Mesenchymal stem cell (in vitro differentiated cells and primary cell): ENCODE data around the gene NKAIN2.

Experiments
- DNase-seq: peaks from one replicate; pipeline ENCODE4 v3.0.0-alpha.2; 2013
- H2AFZ ChIP-seq: one replicate; pipeline ENCODE4 v1.6.1; 2013; ENCODE audit warnings: low read depth, mild to moderate bottlenecking, control low read depth, inconsistent platforms, low read length, moderate library complexity
- H2AK5ac ChIP-seq: 2 replicates; pipeline ENCODE4 v1.6.1; 2013; ENCODE audit warnings: low read length, moderate library complexity, mild to moderate bottlenecking, inconsistent platforms; ENCODE audit not compliant: severe bottlenecking
- H2BK120ac ChIP-seq: one replicate; pipeline ENCODE4 v1.6.1; 2013; ENCODE audit warnings: low read depth, mild to moderate bottlenecking, inconsistent platforms, low read length, moderate library complexity
- H2BK12ac ChIP-seq, 2 experiments: one replicate each; pipeline ENCODE4 v1.6.1; 2013; ENCODE audit warnings: inconsistent platforms in 2 of 2, low read length in 2 of 2, mild to moderate bottlenecking in 2 of 2, moderate library complexity in 2 of 2, control low read depth in 1 of 2
- H2BK15ac ChIP-seq: one replicate; pipeline ENCODE4 v1.6.1; 2013; ENCODE audit warnings: mild to moderate bottlenecking, low read depth, inconsistent platforms; ENCODE audit not compliant: poor library complexity, severe bottlenecking
- H2BK5ac ChIP-seq: 2 replicates; pipeline ENCODE4 v1.6.1; 2013; ENCODE audit warnings: low read depth, mild to moderate bottlenecking, low read length, control low read depth, inconsistent platforms; ENCODE audit not compliant: poor library complexity, severe bottlenecking
- H3K14ac ChIP-seq, 2 experiments: one replicate each; pipeline ENCODE4 v1.6.1; 2013; ENCODE audit warnings: inconsistent platforms in 2 of 2, low read length in 2 of 2, control low read depth in 1 of 2, mild to moderate bottlenecking in 1 of 2, moderate library complexity in 1 of 2
- H3K18ac ChIP-seq, 2 experiments: one replicate each; pipeline ENCODE4 v1.6.1; 2013; ENCODE audit warnings: inconsistent platforms in 2 of 2, low read length in 2 of 2, control low read depth in 1 of 2, low read depth in 1 of 2, mild to moderate bottlenecking in 1 of 2
- H3K23ac ChIP-seq, 2 experiments: one replicate each; pipeline ENCODE4 v1.6.1; 2013; ENCODE audit warnings: inconsistent platforms in 2 of 2, low read length in 2 of 2, mild to moderate bottlenecking in 2 of 2, moderate library complexity in 2 of 2, control low read depth in 1 of 2
- H3K27ac ChIP-seq: 2 replicates; pipeline ENCODE4 v1.5.1; 2013; ENCODE audit warnings: mild to moderate bottlenecking, moderate library complexity, low read length, control low read depth, inconsistent platforms; ENCODE audit not compliant: poor library complexity, severe bottlenecking
- H3K27me3 ChIP-seq, 2 experiments: 2 replicates each; pipeline versions ENCODE4 v1.6.1 to v1.7.0; 2013; ENCODE audit warnings: low read length in 2 of 2, mild to moderate bottlenecking in 2 of 2, moderate library complexity in 2 of 2, control low read depth in 1 of 2, inconsistent platforms in 1 of 2; ENCODE audit not compliant: control insufficient read depth in 1 of 2, insufficient read depth in 1 of 2
- H3K36me3 ChIP-seq, 2 experiments: 2 replicates each; pipeline versions ENCODE4 v1.6.1 to v1.7.0; 2013; ENCODE audit warnings: low read length in 2 of 2, control low read depth in 1 of 2, inconsistent platforms in 1 of 2, low read depth in 1 of 2, mild to moderate bottlenecking in 1 of 2; ENCODE audit not compliant: insufficient read depth in 2 of 2, control insufficient read depth in 1 of 2
- H3K4ac ChIP-seq, 2 experiments: one replicate each; pipeline ENCODE4 v1.6.1; 2013; ENCODE audit warnings: inconsistent platforms in 2 of 2, low read length in 2 of 2, mild to moderate bottlenecking in 2 of 2, moderate library complexity in 2 of 2, control low read depth in 1 of 2, low read depth in 1 of 2
- H3K4me1 ChIP-seq: 2 replicates; pipeline ENCODE4 v1.6.1; 2013; ENCODE audit warnings: low read depth, low read length, control low read depth; ENCODE audit not compliant: control insufficient read depth, insufficient read depth
- H3K4me2 ChIP-seq: 2 replicates; pipeline ENCODE4 v1.6.1; 2013; ENCODE audit warnings: low read length, mild to moderate bottlenecking, inconsistent platforms; ENCODE audit not compliant: poor library complexity, severe bottlenecking
- H3K4me3 ChIP-seq, 2 experiments: 2 replicates each; pipeline versions ENCODE4 v1.5.1 to v1.7.0; 2013; ENCODE audit warnings: low read length in 2 of 2, mild to moderate bottlenecking in 2 of 2, control low read depth in 1 of 2, low read depth in 1 of 2; ENCODE audit not compliant: insufficient read depth in 1 of 2
- H3K79me1 ChIP-seq: replicated peaks from 2 replicates; pipeline ENCODE4 v1.6.1; 2013; ENCODE audit warnings: mild to moderate bottlenecking, control low read depth, low read length, inconsistent platforms; ENCODE audit not compliant: poor library complexity, severe bottlenecking
- H3K9ac ChIP-seq: 2 replicates; pipeline ENCODE4 v1.7.0; 2013; ENCODE audit warnings: mild to moderate bottlenecking, low read length, moderate library complexity
- H3K9me3 ChIP-seq: 2 replicates; pipeline ENCODE4 v1.7.0; 2013; ENCODE audit warnings: mild to moderate bottlenecking, low read length; ENCODE audit not compliant: control insufficient read depth
- H4K8ac ChIP-seq: one replicate; pipeline ENCODE4 v1.6.1; 2013; ENCODE audit warnings: inconsistent platforms, mild to moderate bottlenecking, low read length, moderate library complexity
- H4K91ac ChIP-seq: one replicate; pipeline ENCODE4 v1.6.1; 2013; ENCODE audit warnings: mild to moderate bottlenecking, low read length, inconsistent platforms
- WGBS: methylation state at CpG from one replicate; pipeline ENCODE4 v1.1.7; 2013; ENCODE audit warnings: mixed read lengths; 5-methylcytosine and 5-hydroxymethylcytosine counted together

NKAIN2 gene

DNA sequence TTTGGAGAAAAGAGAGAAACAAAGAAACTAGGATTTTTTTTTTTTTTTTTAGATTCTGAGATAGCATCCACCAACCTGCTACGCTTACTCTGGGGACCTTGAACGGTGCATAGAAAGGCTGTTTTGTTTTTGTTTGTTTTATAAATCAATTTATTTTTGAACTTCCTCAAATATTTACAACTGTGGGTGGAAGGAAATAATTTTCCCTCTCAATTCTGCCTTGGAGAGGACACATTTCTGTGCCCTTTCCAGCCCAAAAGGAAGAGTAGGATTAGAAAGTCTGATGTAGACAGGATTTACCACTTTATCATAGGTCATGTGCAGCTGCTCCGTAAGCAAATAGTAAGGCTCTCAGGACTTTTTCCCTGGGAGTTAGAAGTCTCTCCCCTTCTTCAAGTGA, 190.5 kb downstream of the NKAIN2 start:
- H3K27ac ChIP-seq = no peak overlapping the region
- H2AFZ ChIP-seq = no peak overlapping the region
- H3K9me3 ChIP-seq = no peaks in the 10 kb centered on the region
- no peak overlapping the region for H2BK15ac ChIP-seq
- no peak overlapping the region for H3K14ac ChIP-seq
- H3K23ac ChIP-seq = no peak overlapping the region
- no peak overlapping the region for H3K18ac ChIP-seq
- H3K27me3 ChIP-seq = no peaks in the 10 kb centered on the region
- no peak overlapping the region for H3K4me2 ChIP-seq
- H3K9ac ChIP-seq = no peak overlapping the region
- no peak overlapping the region for H2BK5ac ChIP-seq
- no peak for DNase-seq
- no peaks in the 10 kb centered on the region for H3K4me1 ChIP-seq
- no peak overlapping the region for H3K4me3 ChIP-seq
- no peak overlapping the region for H2BK120ac ChIP-seq
- H2AK5ac ChIP-seq = no peak overlapping the region
- H3K4ac ChIP-seq = no peak overlapping the region
- no peak overlapping the region for H4K8ac ChIP-seq
- H4K91ac ChIP-seq = no peak overlapping the region
- H3K36me3 ChIP-seq = no peaks in the 10 kb centered on the region
- no peaks in the 10 kb centered on the region for H3K79me1 ChIP-seq
- WGBS = 80% methylated on average over 1 of the region's 3 CpGs
- H2BK12ac ChIP-seq = no peak overlapping the region

DNA sequence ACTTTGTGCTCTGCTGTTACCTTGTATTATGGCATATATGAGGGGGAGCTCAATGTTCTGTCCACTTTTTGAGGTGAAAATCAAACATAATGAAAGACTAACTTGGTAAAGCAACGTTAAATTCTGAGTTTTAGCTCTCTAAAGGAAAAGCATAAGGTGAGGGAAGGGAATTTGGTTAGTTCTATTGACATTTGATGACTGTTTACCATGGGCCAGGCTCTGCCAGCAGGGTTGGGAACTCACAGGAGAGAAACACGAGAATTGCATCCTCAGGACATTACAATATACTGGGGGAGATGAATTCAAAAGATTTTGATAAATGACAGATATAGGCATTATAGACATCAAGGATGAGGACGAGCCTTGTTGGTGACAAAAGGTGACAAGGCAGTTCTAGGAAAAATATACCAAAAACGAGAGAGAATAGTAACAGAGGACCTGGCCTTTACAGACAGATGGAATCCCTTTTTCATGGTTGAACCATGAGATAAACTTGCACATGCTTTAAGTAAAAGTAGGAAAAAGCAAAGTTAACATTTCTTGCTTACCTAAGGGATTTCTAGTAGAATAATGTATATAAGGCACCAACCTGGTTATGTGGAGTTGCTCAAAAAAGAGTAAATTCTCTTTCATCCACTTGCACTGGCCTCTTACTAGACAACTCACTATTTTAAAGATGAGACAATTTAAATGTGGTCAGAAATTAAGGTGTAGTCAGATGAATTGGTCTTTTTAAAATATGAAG, 191.4 kb downstream of the NKAIN2 start:
- H3K18ac ChIP-seq = no peak overlapping the region
- no peak overlapping the region for H2BK12ac ChIP-seq
- no peak overlapping the region for H3K27ac ChIP-seq
- no peak overlapping the region for H3K4me2 ChIP-seq
- H2AFZ ChIP-seq = no peak overlapping the region
- no peak for DNase-seq
- H3K14ac ChIP-seq = no peak overlapping the region
- no peaks in the 10 kb centered on the region for H3K79me1 ChIP-seq
- no peak overlapping the region for H3K23ac ChIP-seq
- H3K4ac ChIP-seq = no peak overlapping the region
- H2AK5ac ChIP-seq = no peak overlapping the region
- no peak overlapping the region for H2BK120ac ChIP-seq
- H3K27me3 ChIP-seq = no peaks in the 10 kb centered on the region
- H4K8ac ChIP-seq = no peak overlapping the region
- no peaks in the 10 kb centered on the region for H3K9me3 ChIP-seq
- no peaks in the 10 kb centered on the region for H3K36me3 ChIP-seq
- 78% methylated on average over 3 of the region's 4 CpGs for WGBS
- no peak overlapping the region for H2BK15ac ChIP-seq
- H3K4me3 ChIP-seq = no peak overlapping the region
- H2BK5ac ChIP-seq = no peak overlapping the region
- H3K4me1 ChIP-seq = no peaks in the 10 kb centered on the region
- H4K91ac ChIP-seq = no peak overlapping the region
- no peak overlapping the region for H3K9ac ChIP-seq

GRCh38 chr6:123997223-123997622, 193.6 kb downstream of the NKAIN2 start:
- H3K18ac ChIP-seq = no peak overlapping the region
- H3K14ac ChIP-seq = no peak overlapping the region
- no peak overlapping the region for H2BK12ac ChIP-seq
- H3K9ac ChIP-seq = no peak overlapping the region
- no peak overlapping the region for H4K91ac ChIP-seq
- H3K23ac ChIP-seq = no peak overlapping the region
- no peaks in the 10 kb centered on the region for H3K4me1 ChIP-seq
- no peak overlapping the region for H4K8ac ChIP-seq
- no peak overlapping the region for H2AFZ ChIP-seq
- no peak overlapping the region for H3K4me3 ChIP-seq
- H3K27me3 ChIP-seq = no peaks in the 10 kb centered on the region
- no peak for DNase-seq
- H3K4ac ChIP-seq = no peak overlapping the region
- no peak overlapping the region for H3K4me2 ChIP-seq
- H2AK5ac ChIP-seq = no peak overlapping the region
- no peaks in the 10 kb centered on the region for H3K9me3 ChIP-seq
- no peak overlapping the region for H3K27ac ChIP-seq
- no peaks in the 10 kb centered on the region for H3K79me1 ChIP-seq
- no peak overlapping the region for H2BK120ac ChIP-seq
- no peak overlapping the region for H2BK15ac ChIP-seq
- no peaks in the 10 kb centered on the region for H3K36me3 ChIP-seq
- H2BK5ac ChIP-seq = no peak overlapping the region
- 88% methylated on average over 2 of the region's 3 CpGs for WGBS

DNA sequence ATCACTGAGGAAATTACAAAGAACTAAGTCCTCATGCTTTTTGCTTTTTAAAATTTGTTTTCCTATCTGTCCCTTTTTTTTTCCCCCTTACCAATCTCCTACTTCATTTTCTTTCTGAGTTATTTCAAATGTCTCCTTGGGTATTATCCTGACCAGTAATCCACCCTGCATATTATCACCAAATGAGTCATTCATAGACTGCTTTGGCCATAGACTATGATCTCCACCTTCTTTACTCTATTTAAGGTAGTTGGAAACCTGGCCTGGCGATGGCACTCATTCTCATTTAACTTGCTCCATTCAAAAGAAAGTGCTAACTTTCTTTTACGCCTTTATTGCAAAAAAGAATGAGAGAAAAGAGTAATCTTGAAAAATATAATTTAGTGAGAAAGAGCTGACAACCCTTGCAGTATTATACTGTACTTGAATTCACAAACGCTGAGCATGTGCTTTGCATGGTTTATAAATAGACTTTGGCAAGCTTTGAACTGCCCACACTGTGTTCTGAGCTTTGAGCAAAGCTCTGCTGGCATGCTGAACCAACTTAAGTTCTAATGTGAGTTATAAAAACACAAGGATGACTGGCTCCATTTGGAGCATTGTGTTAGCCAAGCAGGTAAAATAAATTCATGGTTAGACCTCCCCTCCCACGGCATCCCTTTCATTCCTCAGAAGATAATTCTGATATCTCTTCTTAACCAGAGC, 198.9 kb downstream of the NKAIN2 start:
- no peak overlapping the region for H3K9ac ChIP-seq
- WGBS = 95% methylated on average over 3 of the region's 4 CpGs
- no peak overlapping the region for H2BK5ac ChIP-seq
- H3K4me2 ChIP-seq = no peak overlapping the region
- no peaks in the 10 kb centered on the region for H3K9me3 ChIP-seq
- H2BK120ac ChIP-seq = no peak overlapping the region
- H3K4me3 ChIP-seq = no peak overlapping the region
- no peak overlapping the region for H3K14ac ChIP-seq
- no peak overlapping the region for H3K18ac ChIP-seq
- H2BK12ac ChIP-seq = no peak overlapping the region
- H3K23ac ChIP-seq = no peak overlapping the region
- H4K8ac ChIP-seq = no peak overlapping the region
- H3K27me3 ChIP-seq = no peaks in the 10 kb centered on the region
- H2BK15ac ChIP-seq = no peak overlapping the region
- H2AFZ ChIP-seq = no peak overlapping the region
- H3K4ac ChIP-seq = no peak overlapping the region
- H3K79me1 ChIP-seq = no peaks in the 10 kb centered on the region
- no peaks in the 10 kb centered on the region for H3K36me3 ChIP-seq
- no peaks in the 10 kb centered on the region for H3K4me1 ChIP-seq
- no peak overlapping the region for H3K27ac ChIP-seq
- H4K91ac ChIP-seq = no peak overlapping the region
- DNase-seq = no peak
- H2AK5ac ChIP-seq = no peak overlapping the region
